HepG2 (cell line): Measurements from ENCODE around the gene SATB2. TPM values are rescaled to one million over a fixed set of nuclear protein-coding genes. Genes with fewer than 3 reads are reported as not detected.

Experiments used
- ATAC-seq: fragments of 200-7000 bp; cut with Tn5 transposase; 3 replicates; pipeline ENCODE4 v1.9.1; 2020; ENCODE audit warnings: mild to moderate bottlenecking, moderate library complexity
- BruUV-seq: library from RNA; stranded (reverse); fragments of 400-500 nt; replicated peaks from 2 replicates; lab custom pipeline; 2021; lab: Mats Ljungman, UMichigan
- CTCF ChIA-PET: fragments of 300-600 bp; formaldehyde crosslinking; extraction: SDS; loops from one replicate; lab custom pipeline; 2021; ENCODE audit warnings: low total read pairs, inconsistent platforms, low intra/inter-chr PET ratio; lab: Yijun Ruan, JAX
- POLR2A ChIA-PET: fragments of 350-600 bp; sonication (Branson Sonifier 250); formaldehyde crosslinking; loops from one replicate; lab custom pipeline; 2020; ENCODE audit warnings: antibody characterized with exemption, inconsistent platforms; lab: Yijun Ruan, JAX
- DNase-seq: peaks from one replicate; pipeline ENCODE4 v3.0.0-alpha.2; 2015; ENCODE audit warnings: low spot score
- FAIRE-seq: peaks from 3 replicates; lab custom pipeline; 2011; peaks lifted over from hg19 to GRCh38; lab: Jason Lieb, UNC
- H2AFZ ChIP-seq: one replicate; pipeline ENCODE4 v1.6.1; 2011; ENCODE audit warnings: low read length, inconsistent platforms
- H3K27ac ChIP-seq: fragments of 300-600 bp; 3 replicates; pipeline ENCODE4 v1.8.0; 2011; ENCODE audit warnings: mixed run types, mild to moderate bottlenecking, mixed read lengths, low read length, inconsistent platforms; ENCODE audit not compliant: insufficient read depth; ENCODE audit errors: extremely low read length
- H3K27me3 ChIP-seq, 2 experiments: fragments of 200-600 bp in 1 of 2; 2 replicates in 1 of 2; 3 replicates in 1 of 2; pipeline versions ENCODE4 v1.6.0 to v1.8.0; 2011; ENCODE audit warnings: low read length in 2 of 2, mild to moderate bottlenecking in 2 of 2, moderate library complexity in 2 of 2, inconsistent platforms in 1 of 2; ENCODE audit not compliant: insufficient read depth in 2 of 2, control insufficient read depth in 1 of 2
- H3K36me3 ChIP-seq, 2 experiments: fragments of 200-600 bp in 1 of 2; replicated peaks in 1 of 2; 2 replicates in 1 of 2; 3 replicates in 1 of 2; pipeline versions ENCODE4 v1.5.1 to v1.8.0; 2011; ENCODE audit warnings: low read length in 2 of 2, inconsistent platforms in 1 of 2; ENCODE audit not compliant: insufficient read depth in 2 of 2, control insufficient read depth in 1 of 2
- H3K4me1 ChIP-seq: 2 replicates; pipeline ENCODE4 v1.5.1; 2012; ENCODE audit warnings: low read length, inconsistent platforms; ENCODE audit not compliant: insufficient read depth
- H3K4me2 ChIP-seq: 2 replicates; pipeline ENCODE4 v1.6.0; 2011; ENCODE audit warnings: low read depth, low read length, inconsistent platforms
- H3K4me3 ChIP-seq, 3 experiments: fragments of 200-600 bp in 1 of 3; sonication (generic), shearing (Covaris generic) in 1 of 3; replicated peaks in 1 of 3; 2 replicates each; pipeline ENCODE4 v1.5.1; 2011 to 2016; ENCODE audit warnings: low read length in 3 of 3, inconsistent platforms in 2 of 3, low read depth in 2 of 3, mild to moderate bottlenecking in 2 of 3, control low read depth in 1 of 3, mixed read lengths in 1 of 3; ENCODE audit not compliant: insufficient read depth in 1 of 3
- H3K79me2 ChIP-seq: one replicate; pipeline ENCODE4 v1.6.1; 2011; ENCODE audit warnings: low read length, inconsistent platforms; ENCODE audit not compliant: insufficient read depth
- H3K9ac ChIP-seq: 2 replicates; pipeline ENCODE4 v1.6.0; 2011; ENCODE audit warnings: mild to moderate bottlenecking, low read depth, low read length, inconsistent platforms; ENCODE audit not compliant: insufficient read depth
- H3K9me3 ChIP-seq: 2 replicates; pipeline ENCODE4 v1.5.1; 2012; ENCODE audit warnings: mild to moderate bottlenecking, low read length
- H4K20me1 ChIP-seq: 2 replicates; pipeline ENCODE4 v1.6.0; 2011; ENCODE audit warnings: inconsistent platforms, mild to moderate bottlenecking, low read length, moderate library complexity; ENCODE audit not compliant: insufficient read depth
- FOXO4 ChIP-seq: sonication (generic); formaldehyde crosslinking; conservative IDR thresholded peaks from 2 replicates; pipeline ENCODE4 v1.8.1; 2023; ENCODE audit warnings: missing genetic modification reagents
- HDAC1 ChIP-seq: sonication (generic); formaldehyde crosslinking; IDR thresholded peaks from 2 replicates; pipeline ENCODE4 v1.5.1; 2020; ENCODE audit warnings: mild to moderate bottlenecking, missing genetic modification reagents
- NAIF1 ChIP-seq: sonication (generic); formaldehyde crosslinking; IDR thresholded peaks from 2 replicates; pipeline ENCODE4 v1.5.0; 2020; ENCODE audit warnings: mild to moderate bottlenecking, missing genetic modification reagents, borderline replicate concordance
- PITX1 ChIP-seq: sonication (generic); formaldehyde crosslinking; IDR thresholded peaks from 2 replicates; pipeline ENCODE4 v1.5.1; 2020; ENCODE audit warnings: mild to moderate bottlenecking, missing genetic modification reagents
- POLR2G ChIP-seq: fragments of 200-400 bp; formaldehyde crosslinking; IDR thresholded peaks from 2 replicates; pipeline ENCODE4 v1.6.1; 2018; ENCODE audit warnings: mild to moderate bottlenecking, low read depth, low read length, moderate library complexity
- TOE1 ChIP-seq: sonication (generic); formaldehyde crosslinking; IDR thresholded peaks from 2 replicates; pipeline ENCODE4 v1.4.0; 2020; ENCODE audit warnings: mild to moderate bottlenecking, missing genetic modification reagents
- ZNF276 ChIP-seq: sonication (generic); formaldehyde crosslinking; IDR thresholded peaks from 2 replicates; pipeline ENCODE4 v1.4.0; 2020; ENCODE audit warnings: mild to moderate bottlenecking, low read depth, missing genetic modification reagents
- ZNF562 ChIP-seq: sonication (generic); formaldehyde crosslinking; IDR thresholded peaks from 2 replicates; pipeline ENCODE4 v1.8.0; 2022; ENCODE audit warnings: missing genetic modification reagents, borderline replicate concordance
- ZNF709 ChIP-seq: sonication (generic); formaldehyde crosslinking; IDR thresholded peaks from 2 replicates; pipeline ENCODE4 v1.5.0; 2020; ENCODE audit warnings: mild to moderate bottlenecking, missing genetic modification reagents
- ZNF740 ChIP-seq: sonication (generic); formaldehyde crosslinking; IDR thresholded peaks from 2 replicates; pipeline ENCODE4 v1.4.0; 2020; ENCODE audit warnings: missing genetic modification reagents
- ZNF775 ChIP-seq: sonication (generic); formaldehyde crosslinking; IDR thresholded peaks from 2 replicates; pipeline ENCODE4 v1.4.0; 2020; ENCODE audit warnings: missing genetic modification reagents, mild to moderate bottlenecking, moderate library complexity, borderline replicate concordance
- WGBS: methylation state at CpG from one replicate; pipeline ENCODE4 v1.1.6; 2017; ENCODE audit warnings: low lambda C conversion rate; 5-methylcytosine and 5-hydroxymethylcytosine counted together
- in situ Hi-C: cut with HindIII; loops from 2 replicates; pipeline ENCODE4 v1.10.0; 2017; ENCODE audit warnings: low pct_unique_long_range_greater_than_20kb; ENCODE audit not compliant: extremely low pct_ligation_motif_present
- intact Hi-C: fragments of 100-400 bp; cut with micrococcal nuclease; formaldehyde crosslinking; loops from one replicate; pipeline ENCODE4 v1.10.0; 2022; ENCODE audit not compliant: unreplicated experiment
- polyA plus RNA-seq, 8 experiments: library from polyadenylated mRNA; depleted of rRNA in 3 of 8; stranded (reverse) in 7 of 8; unstranded in 1 of 8; fragments of >200 nt; fragmentation: Illumina TruSeq in 4 of 8; extraction: Trizol in 4 of 8; gene quantifications; 2 replicates each; pipeline versions ENCODE4 v1.2.1 to v1.2.3, GENCODE V29; 2011 to 2016; ENCODE audit warnings: low read depth in 4 of 8, missing spikeins in 1 of 8, mixed read lengths in 1 of 8; ENCODE audit not compliant: insufficient read depth in 1 of 8
- total RNA-seq, 5 experiments: library from RNA; depleted of rRNA; stranded (reverse); fragments of >200 nt; fragmentation: Illumina TruSeq; extraction: Trizol; gene quantifications; 2 replicates each; pipeline ENCODE4 v1.2.3, GENCODE V29; 2016; ENCODE audit warnings: low read depth in 1 of 5
- TF ChIP-seq, protein P1 (sequence below): sonication (generic); formaldehyde crosslinking; IDR thresholded peaks from 2 replicates; pipeline ENCODE4 v1.5.0; 2020; ENCODE audit warnings: missing genetic modification reagents, mild to moderate bottlenecking, borderline replicate concordance

Gene SATB2
- total and polyA plus RNA-seq, 2 of the 13 experiments (the other 11 are each of a cell fraction or from before 2014, with no cell fraction given), result 2.5 to 5.5 TPM

DNA sequence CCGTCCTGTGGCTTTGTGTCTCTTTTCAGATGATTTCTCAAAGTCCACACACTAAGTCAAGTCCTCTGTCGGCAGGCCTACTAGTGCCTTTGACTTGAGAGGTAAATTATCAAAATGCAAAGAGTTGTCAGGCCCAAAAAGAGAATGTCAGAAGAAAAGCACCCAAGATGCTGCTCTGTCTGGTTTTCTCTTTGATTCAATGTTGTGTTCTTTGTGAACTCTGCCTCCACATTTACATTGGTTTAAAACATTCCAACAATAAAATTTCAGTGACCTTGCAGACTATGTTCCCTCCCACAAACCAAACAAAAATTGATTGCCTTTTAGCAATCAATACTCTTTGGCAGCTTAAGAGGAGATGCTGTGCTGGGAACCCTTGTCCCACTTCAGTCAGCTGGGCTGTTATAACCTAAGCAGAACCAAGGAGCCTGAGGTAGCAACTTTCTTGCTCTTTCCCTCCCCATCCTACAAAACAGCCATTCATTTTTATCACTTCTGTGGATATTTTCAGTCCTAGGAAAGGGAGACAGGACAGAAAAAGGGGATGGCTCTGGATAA lies 19.6 kb upstream of the SATB2 start:
- FAIRE-seq (no peak), DNase-seq (no peak), ATAC-seq (no peak)
- 21% methylated on average over 2 of the region's 2 CpGs for WGBS
- ChIA-PET CTCF (no interaction called here), POLR2A (no interaction called here)
- H3K27me3 ChIP-seq, result peaks cover 0 to 47% of the 10 kb centered on the region in 2 experiments; a peak in 3 of 5 replicates
- in situ Hi-C loops (loop anchor here (25.0 kb wide), 1 partner anchor 440 kb away; no protein-coding TSS in a partner anchor), intact Hi-C loops (no loop called here)
- no peak overlapping the region for H3K27ac ChIP-seq
- H2AFZ ChIP-seq, result no peak overlapping the region
- no peaks in the 10 kb centered on the region for H3K4me1 ChIP-seq
- no peaks in the 10 kb centered on the region for H4K20me1 ChIP-seq
- no TSS peak for BruUV-seq
- TF ChIP-seq ZNF276 (CRISPR knock-in tag) (no peak), ZNF562 (CRISPR knock-in tag) (no peak), FOXO4 (CRISPR knock-in tag) (no peak), ZNF775 (no peak), NAIF1 (CRISPR knock-in tag) (no peak), HDAC1 (no peak), PITX1 (CRISPR knock-in tag) (no peak), POLR2G (no peak), ZNF709 (CRISPR knock-in tag) (no peak), ZNF740 (CRISPR knock-in tag) (no peak), TOE1 (CRISPR knock-in tag) (no peak)
- TF ChIP-seq, protein P1, sequence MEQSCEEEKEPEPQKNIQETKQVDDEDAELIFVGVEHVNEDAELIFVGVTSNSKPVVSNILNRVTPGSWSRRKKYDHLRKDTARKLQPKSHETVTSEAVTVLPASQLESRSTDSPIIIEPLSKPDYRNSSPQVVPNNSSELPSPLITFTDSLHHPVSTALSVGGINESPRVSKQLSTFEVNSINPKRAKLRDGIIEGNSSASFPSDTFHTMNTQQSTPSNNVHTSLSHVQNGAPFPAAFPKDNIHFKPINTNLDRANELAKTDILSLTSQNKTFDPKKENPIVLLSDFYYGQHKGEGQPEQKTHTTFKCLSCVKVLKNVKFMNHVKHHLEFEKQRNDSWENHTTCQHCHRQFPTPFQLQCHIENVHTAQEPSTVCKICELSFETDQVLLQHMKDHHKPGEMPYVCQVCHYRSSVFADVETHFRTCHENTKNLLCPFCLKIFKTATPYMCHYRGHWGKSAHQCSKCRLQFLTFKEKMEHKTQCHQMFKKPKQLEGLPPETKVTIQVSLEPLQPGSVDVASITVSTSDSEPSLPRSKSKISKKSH, result no peak
- no peak overlapping the region for H3K4me2 ChIP-seq
- H3K36me3 ChIP-seq, result no peaks in the 10 kb centered on the region
- no peak overlapping the region for H3K9ac ChIP-seq
- H3K4me3 ChIP-seq, result no peak overlapping the region
- H3K9me3 ChIP-seq, result no peaks in the 10 kb centered on the region
- H3K79me2 ChIP-seq, result no peaks in the 10 kb centered on the region
